Liver (tissue), 9 donors: ENCODE measurements around the gene CFAP45. TPM values are rescaled to one million over a fixed set of nuclear protein-coding genes. Genes with fewer than 3 reads are reported as not detected.

Experiments
- DNase-seq: peaks from one replicate; pipeline ENCODE4 v3.0.0-alpha.2; 2017; ENCODE audit warnings: low spot score
- H3K27ac ChIP-seq, 2 donors: one replicate each; pipeline ENCODE4 v1.7.0; 2013; ENCODE audit warnings: inconsistent platforms in 2 of 2, low read length in 2 of 2, control low read depth in 1 of 2, low read depth in 1 of 2, mild to moderate bottlenecking in 1 of 2
- H3K27me3 ChIP-seq, 4 donors: one replicate each; pipeline versions ENCODE4 v1.6.1 to v1.7.0; 2013; ENCODE audit warnings: low read length in 3 of 4, inconsistent platforms in 1 of 4, mild to moderate bottlenecking in 1 of 4, moderate library complexity in 1 of 4; ENCODE audit not compliant: control insufficient read depth in 4 of 4, insufficient read depth in 4 of 4
- H3K36me3 ChIP-seq, 4 donors: one replicate each; pipeline versions ENCODE4 v1.6.1 to v1.7.0; 2013; ENCODE audit warnings: low read length in 3 of 4, mild to moderate bottlenecking in 3 of 4, low read depth in 1 of 4, moderate library complexity in 1 of 4; ENCODE audit not compliant: control insufficient read depth in 4 of 4, insufficient read depth in 3 of 4
- H3K4me1 ChIP-seq, 4 donors: one replicate each; pipeline versions ENCODE4 v1.6.1 to v1.7.0; 2013; ENCODE audit warnings: low read length in 3 of 4, mild to moderate bottlenecking in 3 of 4, moderate library complexity in 1 of 4; ENCODE audit not compliant: control insufficient read depth in 4 of 4, insufficient read depth in 4 of 4
- H3K4me3 ChIP-seq, 3 donors: one replicate each; pipeline versions ENCODE4 v1.6.1 to v1.7.0; 2013; ENCODE audit warnings: low read length in 3 of 3, control low read depth in 1 of 3, low read depth in 1 of 3, mild to moderate bottlenecking in 1 of 3
- H3K9ac ChIP-seq, 2 donors: one replicate each; pipeline ENCODE4 v1.7.0; 2013; ENCODE audit warnings: low read length in 2 of 2, mild to moderate bottlenecking in 2 of 2, moderate library complexity in 2 of 2, control low read depth in 1 of 2, low read depth in 1 of 2
- H3K9me3 ChIP-seq, 4 donors: one replicate each; pipeline versions ENCODE4 v1.6.1 to v1.7.0; 2013; ENCODE audit warnings: low read length in 3 of 4; ENCODE audit not compliant: control insufficient read depth in 4 of 4
- EGR1 ChIP-seq, 2 donors: IDR thresholded peaks; 2 replicates each; pipeline ENCODE4 v1.6.1; 2016 to 2018; ENCODE audit warnings: antibody characterized with exemption in 2 of 2, low read depth in 2 of 2
- FOXA1 ChIP-seq: IDR thresholded peaks from 2 replicates; pipeline ENCODE4 v1.6.1; 2016; ENCODE audit warnings: antibody characterized with exemption
- FOXA2 ChIP-seq: IDR thresholded peaks from 2 replicates; pipeline ENCODE4 v1.6.1; 2016; ENCODE audit warnings: antibody characterized with exemption
- GABPA ChIP-seq, 2 donors: IDR thresholded peaks in 1 of 2; conservative IDR thresholded peaks in 1 of 2; 2 replicates each; pipeline ENCODE4 v1.6.1; 2016; ENCODE audit warnings: antibody characterized with exemption in 2 of 2, mild to moderate bottlenecking in 1 of 2, moderate library complexity in 1 of 2
- HNF4A ChIP-seq, 2 donors: conservative IDR thresholded peaks; 2 replicates each; pipeline ENCODE4 v1.6.1; 2016; ENCODE audit warnings: antibody characterized with exemption in 2 of 2, mild to moderate bottlenecking in 2 of 2
- HNF4G ChIP-seq: IDR thresholded peaks from 2 replicates; pipeline ENCODE4 v1.6.1; 2016; ENCODE audit warnings: antibody characterized with exemption
- JUND ChIP-seq, 2 donors: IDR thresholded peaks; 2 replicates each; pipeline ENCODE4 v1.6.1; 2016; ENCODE audit warnings: antibody characterized with exemption in 2 of 2
- RAD21 ChIP-seq, 2 donors: IDR thresholded peaks; 2 replicates each; pipeline ENCODE4 v1.6.1; 2016; ENCODE audit warnings: antibody characterized with exemption in 2 of 2, mild to moderate bottlenecking in 2 of 2
- RXRA ChIP-seq, 2 donors: IDR thresholded peaks; 2 replicates each; pipeline ENCODE4 v1.6.1; 2017 to 2018; ENCODE audit warnings: antibody characterized with exemption in 2 of 2, mild to moderate bottlenecking in 1 of 2
- SP1 ChIP-seq: IDR thresholded peaks from 2 replicates; pipeline ENCODE4 v1.6.1; 2018; ENCODE audit warnings: antibody characterized with exemption, mild to moderate bottlenecking
- YY1 ChIP-seq: IDR thresholded peaks from 2 replicates; pipeline ENCODE4 v1.6.1; 2016; ENCODE audit warnings: antibody characterized with exemption, mild to moderate bottlenecking
- ZBTB33 ChIP-seq: IDR thresholded peaks from 2 replicates; pipeline ENCODE4 v1.6.1; 2016; ENCODE audit warnings: antibody characterized with exemption
- WGBS: extraction: QIAGEN DNeasy Blood & Tissue Kit; methylation state at CpG from one replicate; pipeline ENCODE4 v1.1.7; 2013; 5-methylcytosine and 5-hydroxymethylcytosine counted together
- polyA plus RNA-seq, 2 donors: library from polyadenylated mRNA; stranded (reverse) in 1 of 2; unstranded in 1 of 2; fragments of 200-250 nt in 1 of 2; fragments of >200 nt in 1 of 2; fragmentation: Nextera tagmentation in 1 of 2; extraction: Ambion mirVana in 1 of 2; gene quantifications; one replicate each; pipeline versions ENCODE4 v1.2.1 to v1.2.3, GENCODE V29; 2013 to 2015
- total RNA-seq, 2 donors: library from RNA; depleted of rRNA; stranded (reverse); fragments of >200 nt; gene quantifications; one replicate each; pipeline ENCODE4 v1.2.3, GENCODE V29; 2014
- TF ChIP-seq, protein P1 (sequence below): IDR thresholded peaks from 2 replicates; pipeline ENCODE4 v1.6.1; 2016; ENCODE audit warnings: antibody characterized with exemption, mild to moderate bottlenecking
- TF ChIP-seq, protein P2 (sequence below): fragments of 150-350 bp; IDR thresholded peaks from 2 replicates; pipeline ENCODE4 v1.5.1; 2017; ENCODE audit warnings: improper control_type of control experiment, low read depth, low read length; ENCODE audit not compliant: missing input control
- TF ChIP-seq, protein P3 (sequence below): IDR thresholded peaks from 2 replicates; pipeline ENCODE4 v1.6.1; 2016; ENCODE audit warnings: antibody characterized with exemption
- TF ChIP-seq, protein P4 (sequence below): IDR thresholded peaks from 2 replicates; pipeline ENCODE4 v1.6.1; 2016; ENCODE audit warnings: antibody characterized with exemption
- donor health status: healthy.
- donor health status: healthy.
- donor health status: healthy.
- donor health status: healthy.
- donor health status: healthy.

Gene CFAP45
- total and polyA plus RNA-seq, 4 donors = 0.03 to 0.24 TPM; not detected in 2

DNA sequence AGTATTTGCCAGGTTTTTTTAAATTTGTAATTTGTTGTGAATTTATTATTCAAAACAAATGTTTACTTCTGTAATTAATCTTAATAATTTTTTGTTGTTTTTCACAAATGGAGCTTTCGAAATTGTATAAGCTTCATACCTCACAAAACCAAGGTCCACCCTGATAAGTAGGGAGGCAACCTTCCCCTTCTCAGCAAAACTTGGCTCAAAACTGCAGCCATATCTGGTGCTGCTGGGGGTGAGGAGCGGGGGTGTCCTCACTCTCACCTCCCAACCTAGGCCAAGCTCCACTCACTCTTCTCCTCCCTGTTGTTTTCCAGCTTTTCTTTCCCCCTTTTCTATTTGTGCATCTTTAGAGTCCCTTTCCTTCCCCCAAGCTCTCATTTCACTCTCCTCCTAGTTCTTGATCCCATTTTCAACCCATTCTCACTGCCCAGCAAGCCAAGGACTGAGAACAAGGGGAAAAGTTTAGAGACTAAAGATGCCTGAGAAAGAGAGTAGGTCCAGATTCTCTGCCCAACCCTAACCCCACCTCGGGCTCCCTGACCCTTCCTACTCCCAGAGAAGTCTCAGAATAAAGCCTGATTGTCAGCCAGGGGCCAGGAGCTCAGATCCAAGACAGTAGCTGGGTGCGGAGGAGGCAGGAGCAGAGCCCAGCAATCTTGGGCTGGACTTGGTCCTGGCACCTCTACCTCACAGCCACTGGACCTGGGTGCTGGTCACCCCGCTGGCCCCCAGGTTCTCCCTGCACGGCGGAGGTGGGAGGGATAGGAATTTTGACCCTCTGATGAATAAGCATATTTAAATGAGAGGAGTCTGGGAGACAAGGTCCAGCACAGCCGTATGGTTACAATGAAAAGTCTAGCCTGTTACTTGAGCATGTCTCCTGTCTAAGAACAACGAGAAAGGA, 8.3 kb upstream of the CFAP45 start:
- Histone ChIP-seq H3K4me1 (no peaks in the 10 kb centered on the region), H3K27ac (no peak overlapping the region), H3K9me3 (no peaks in the 10 kb centered on the region), H3K27me3 (no peaks in the 10 kb centered on the region), H3K9ac (no peak overlapping the region), H3K4me3 (no peak overlapping the region), H3K36me3 (no peaks in the 10 kb centered on the region)
- 83% methylated on average over 9 of the region's 9 CpGs for WGBS
- TF ChIP-seq GABPA (IDR thresholded peaks at IDR 0.05 in 1 of 2, conservative IDR thresholded peaks at IDR 0.05 in 1 of 2) = no peak
- TF ChIP-seq FOXA1 = no peak
- no peak for TF ChIP-seq ZBTB33
- TF ChIP-seq RXRA (IDR thresholded peaks at IDR 0.05) = no peak
- TF ChIP-seq, protein P1, sequence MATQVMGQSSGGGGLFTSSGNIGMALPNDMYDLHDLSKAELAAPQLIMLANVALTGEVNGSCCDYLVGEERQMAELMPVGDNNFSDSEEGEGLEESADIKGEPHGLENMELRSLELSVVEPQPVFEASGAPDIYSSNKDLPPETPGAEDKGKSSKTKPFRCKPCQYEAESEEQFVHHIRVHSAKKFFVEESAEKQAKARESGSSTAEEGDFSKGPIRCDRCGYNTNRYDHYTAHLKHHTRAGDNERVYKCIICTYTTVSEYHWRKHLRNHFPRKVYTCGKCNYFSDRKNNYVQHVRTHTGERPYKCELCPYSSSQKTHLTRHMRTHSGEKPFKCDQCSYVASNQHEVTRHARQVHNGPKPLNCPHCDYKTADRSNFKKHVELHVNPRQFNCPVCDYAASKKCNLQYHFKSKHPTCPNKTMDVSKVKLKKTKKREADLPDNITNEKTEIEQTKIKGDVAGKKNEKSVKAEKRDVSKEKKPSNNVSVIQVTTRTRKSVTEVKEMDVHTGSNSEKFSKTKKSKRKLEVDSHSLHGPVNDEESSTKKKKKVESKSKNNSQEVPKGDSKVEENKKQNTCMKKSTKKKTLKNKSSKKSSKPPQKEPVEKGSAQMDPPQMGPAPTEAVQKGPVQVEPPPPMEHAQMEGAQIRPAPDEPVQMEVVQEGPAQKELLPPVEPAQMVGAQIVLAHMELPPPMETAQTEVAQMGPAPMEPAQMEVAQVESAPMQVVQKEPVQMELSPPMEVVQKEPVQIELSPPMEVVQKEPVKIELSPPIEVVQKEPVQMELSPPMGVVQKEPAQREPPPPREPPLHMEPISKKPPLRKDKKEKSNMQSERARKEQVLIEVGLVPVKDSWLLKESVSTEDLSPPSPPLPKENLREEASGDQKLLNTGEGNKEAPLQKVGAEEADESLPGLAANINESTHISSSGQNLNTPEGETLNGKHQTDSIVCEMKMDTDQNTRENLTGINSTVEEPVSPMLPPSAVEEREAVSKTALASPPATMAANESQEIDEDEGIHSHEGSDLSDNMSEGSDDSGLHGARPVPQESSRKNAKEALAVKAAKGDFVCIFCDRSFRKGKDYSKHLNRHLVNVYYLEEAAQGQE = no peak
- TF ChIP-seq SP1 = no peak
- TF ChIP-seq JUND (IDR thresholded peaks at IDR 0.05) = no peak
- TF ChIP-seq, protein P2, sequence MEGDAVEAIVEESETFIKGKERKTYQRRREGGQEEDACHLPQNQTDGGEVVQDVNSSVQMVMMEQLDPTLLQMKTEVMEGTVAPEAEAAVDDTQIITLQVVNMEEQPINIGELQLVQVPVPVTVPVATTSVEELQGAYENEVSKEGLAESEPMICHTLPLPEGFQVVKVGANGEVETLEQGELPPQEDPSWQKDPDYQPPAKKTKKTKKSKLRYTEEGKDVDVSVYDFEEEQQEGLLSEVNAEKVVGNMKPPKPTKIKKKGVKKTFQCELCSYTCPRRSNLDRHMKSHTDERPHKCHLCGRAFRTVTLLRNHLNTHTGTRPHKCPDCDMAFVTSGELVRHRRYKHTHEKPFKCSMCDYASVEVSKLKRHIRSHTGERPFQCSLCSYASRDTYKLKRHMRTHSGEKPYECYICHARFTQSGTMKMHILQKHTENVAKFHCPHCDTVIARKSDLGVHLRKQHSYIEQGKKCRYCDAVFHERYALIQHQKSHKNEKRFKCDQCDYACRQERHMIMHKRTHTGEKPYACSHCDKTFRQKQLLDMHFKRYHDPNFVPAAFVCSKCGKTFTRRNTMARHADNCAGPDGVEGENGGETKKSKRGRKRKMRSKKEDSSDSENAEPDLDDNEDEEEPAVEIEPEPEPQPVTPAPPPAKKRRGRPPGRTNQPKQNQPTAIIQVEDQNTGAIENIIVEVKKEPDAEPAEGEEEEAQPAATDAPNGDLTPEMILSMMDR = no peak
- TF ChIP-seq HNF4G = no peak
- TF ChIP-seq, protein P3, sequence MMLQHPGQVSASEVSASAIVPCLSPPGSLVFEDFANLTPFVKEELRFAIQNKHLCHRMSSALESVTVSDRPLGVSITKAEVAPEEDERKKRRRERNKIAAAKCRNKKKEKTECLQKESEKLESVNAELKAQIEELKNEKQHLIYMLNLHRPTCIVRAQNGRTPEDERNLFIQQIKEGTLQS = no peak
- TF ChIP-seq, protein P4, sequence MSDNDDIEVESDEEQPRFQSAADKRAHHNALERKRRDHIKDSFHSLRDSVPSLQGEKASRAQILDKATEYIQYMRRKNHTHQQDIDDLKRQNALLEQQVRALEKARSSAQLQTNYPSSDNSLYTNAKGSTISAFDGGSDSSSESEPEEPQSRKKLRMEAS = no peak
- no peak for TF ChIP-seq YY1
- no peak for TF ChIP-seq HNF4A (conservative IDR thresholded peaks at IDR 0.05)
- TF ChIP-seq EGR1 (IDR thresholded peaks at IDR 0.05; ENCODE audit: low read depth in 2 of 2) = no peak
- no peak for TF ChIP-seq RAD21 (IDR thresholded peaks at IDR 0.05)
- no peak for TF ChIP-seq FOXA2
- DNase-seq = no peak
